ENCODE results near the gene MACROD2. TPM values are rescaled to one million over a fixed set of nuclear protein-coding genes. Genes with fewer than 3 reads are reported as not detected.
"Not testable (repeated sequence)": the region's sequence is repeated elsewhere in the genome, so short reads cannot be mapped to it uniquely, and the experiment has no call there.

The MACROD2 gene
- total RNA-seq, 4 donors from 2014 or later: 1.8 to 4.8 (median 2.9) TPM

DNA sequence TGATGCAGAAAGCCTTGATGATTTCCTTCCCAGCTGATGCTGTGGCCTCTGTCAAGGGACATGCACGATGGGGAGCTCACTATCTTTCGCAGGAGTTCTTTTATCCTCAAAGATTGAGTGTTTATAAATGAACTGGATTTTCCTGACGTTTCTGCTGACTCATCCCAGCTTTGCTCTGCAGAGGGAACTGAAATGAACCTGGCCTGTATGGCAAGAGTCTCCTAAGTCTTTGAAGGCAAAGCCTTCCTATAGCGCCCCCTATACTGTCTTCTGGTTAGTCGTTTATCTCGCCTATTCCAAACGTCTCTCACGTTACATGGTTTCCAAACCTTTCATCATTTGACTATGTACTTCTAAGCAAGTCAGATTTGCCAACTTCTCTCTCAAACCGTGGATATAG is 2012.6 kb downstream of the MACROD2 start:
- WGBS, 2 donors: 68 to 79% methylated on average over 9 of the region's 9 CpGs
- TF ChIP-seq, protein P1, sequence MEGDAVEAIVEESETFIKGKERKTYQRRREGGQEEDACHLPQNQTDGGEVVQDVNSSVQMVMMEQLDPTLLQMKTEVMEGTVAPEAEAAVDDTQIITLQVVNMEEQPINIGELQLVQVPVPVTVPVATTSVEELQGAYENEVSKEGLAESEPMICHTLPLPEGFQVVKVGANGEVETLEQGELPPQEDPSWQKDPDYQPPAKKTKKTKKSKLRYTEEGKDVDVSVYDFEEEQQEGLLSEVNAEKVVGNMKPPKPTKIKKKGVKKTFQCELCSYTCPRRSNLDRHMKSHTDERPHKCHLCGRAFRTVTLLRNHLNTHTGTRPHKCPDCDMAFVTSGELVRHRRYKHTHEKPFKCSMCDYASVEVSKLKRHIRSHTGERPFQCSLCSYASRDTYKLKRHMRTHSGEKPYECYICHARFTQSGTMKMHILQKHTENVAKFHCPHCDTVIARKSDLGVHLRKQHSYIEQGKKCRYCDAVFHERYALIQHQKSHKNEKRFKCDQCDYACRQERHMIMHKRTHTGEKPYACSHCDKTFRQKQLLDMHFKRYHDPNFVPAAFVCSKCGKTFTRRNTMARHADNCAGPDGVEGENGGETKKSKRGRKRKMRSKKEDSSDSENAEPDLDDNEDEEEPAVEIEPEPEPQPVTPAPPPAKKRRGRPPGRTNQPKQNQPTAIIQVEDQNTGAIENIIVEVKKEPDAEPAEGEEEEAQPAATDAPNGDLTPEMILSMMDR (IDR thresholded peaks at IDR 0.05): no peak
- TF ChIP-seq POLR2A (IDR thresholded peaks at IDR 0.05): no peak
- H3K4me1 ChIP-seq: no peaks in the 10 kb centered on the region
- no peak overlapping the region for H3K4me3 ChIP-seq
- intact Hi-C loops (cut with DNase I): no loop called here
- no peaks in the 10 kb centered on the region for H3K36me3 ChIP-seq
- no peak for DNase-seq
- H3K27ac ChIP-seq: no peak overlapping the region
- no peaks in the 10 kb centered on the region for H3K27me3 ChIP-seq
- no peaks in the 10 kb centered on the region for H3K9me3 ChIP-seq

GRCh38 chr20:16011056-16011455 is 2015.7 kb downstream of the MACROD2 start:
- 70 to 72% methylated on average over 6 of the region's 6 CpGs for WGBS, 2 donors

GRCh38 chr20:16011519-16011918 is 2016.2 kb downstream of the MACROD2 start:
- TF ChIP-seq, protein P1 (IDR thresholded peaks at IDR 0.05): no peak
- no peak for TF ChIP-seq POLR2A (IDR thresholded peaks at IDR 0.05)
- Histone ChIP-seq H3K4me3 (no peak overlapping the region), H3K36me3 (no peaks in the 10 kb centered on the region), H3K9me3 (no peaks in the 10 kb centered on the region), H3K27ac (no peak overlapping the region), H3K4me1 (no peaks in the 10 kb centered on the region), H3K27me3 (no peaks in the 10 kb centered on the region)
- intact Hi-C loops (cut with DNase I): no loop called here
- 93 to 95% methylated on average over 2 to 5 of the region's 5 CpGs for WGBS, 2 donors
- no peak for DNase-seq

More at GRCh38 chr20:16011056-16011455, 2015.7 kb downstream of the MACROD2 start:
- Histone ChIP-seq H3K4me3 (no peak overlapping the region), H3K9me3 (no peaks in the 10 kb centered on the region), H3K36me3 (no peaks in the 10 kb centered on the region), H3K27me3 (no peaks in the 10 kb centered on the region), H3K4me1 (no peaks in the 10 kb centered on the region), H3K27ac (no peak overlapping the region)
- TF ChIP-seq, protein P1 (IDR thresholded peaks at IDR 0.05): no peak
- TF ChIP-seq POLR2A (IDR thresholded peaks at IDR 0.05): no peak
- intact Hi-C loops (cut with DNase I): no loop called here
- no peak for DNase-seq

DNA sequence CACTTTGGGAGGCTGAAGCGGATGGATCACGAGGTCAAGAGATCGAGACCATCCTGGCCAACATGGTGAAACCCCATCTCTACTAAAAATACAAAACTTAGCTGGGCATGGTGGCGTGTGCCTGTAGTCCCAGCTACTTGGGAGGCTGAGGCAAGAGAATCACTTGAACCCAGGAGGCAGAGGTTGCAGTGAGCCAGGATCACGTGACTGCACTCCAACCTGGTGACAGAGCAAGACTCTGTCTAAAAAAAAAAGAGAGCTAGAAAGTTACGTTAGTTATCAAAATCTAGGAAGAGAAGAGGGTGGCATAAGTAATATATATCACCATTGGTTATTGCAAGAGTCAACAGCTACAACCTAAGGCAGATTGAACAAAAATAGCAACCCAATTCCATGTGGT is 2017.6 kb downstream of the MACROD2 start:
- intact Hi-C loops (cut with DNase I); DNase-seq; H3K9me3 ChIP-seq; H3K4me1 ChIP-seq; H3K36me3 ChIP-seq; H3K4me3 ChIP-seq; H3K27ac ChIP-seq; H3K27me3 ChIP-seq: not testable (repeated sequence)
- WGBS, 2 donors: 77 to 88% methylated on average over 6 of the region's 6 CpGs

DNA sequence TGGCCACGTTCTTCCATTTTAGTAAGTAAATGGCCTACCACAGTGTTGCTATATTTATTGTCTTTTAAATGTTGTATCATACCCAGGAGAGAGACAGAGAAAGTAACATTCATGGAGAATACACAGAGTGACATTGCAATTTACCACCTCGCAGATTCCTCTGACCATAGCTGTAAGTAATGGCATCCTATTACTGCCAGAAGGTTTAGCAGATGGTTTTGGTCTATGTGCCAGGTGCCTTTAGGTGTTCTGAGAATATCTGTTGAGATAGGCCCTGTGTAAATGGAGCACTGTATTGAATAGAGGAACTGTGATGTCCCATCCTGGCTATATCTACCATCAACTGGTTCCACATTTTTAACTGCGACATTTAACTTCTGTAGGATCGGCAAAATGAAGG is 2018.3 kb downstream of the MACROD2 start:
- no peaks in the 10 kb centered on the region for H3K9me3 ChIP-seq

More for the DNA sequence above, 2018.3 kb downstream of the MACROD2 start:
- H3K27ac ChIP-seq: no peak overlapping the region
- no peaks in the 10 kb centered on the region for H3K36me3 ChIP-seq
- H3K4me3 ChIP-seq: no peak overlapping the region
- no peak for DNase-seq
- WGBS, 2 donors: 90% methylated on average over 4 of the region's 4 CpGs
- no peaks in the 10 kb centered on the region for H3K4me1 ChIP-seq
- TF ChIP-seq, protein P1 (IDR thresholded peaks at IDR 0.05): no peak
- no peak for TF ChIP-seq POLR2A (IDR thresholded peaks at IDR 0.05)
- no peaks in the 10 kb centered on the region for H3K27me3 ChIP-seq
- intact Hi-C loops (cut with DNase I): no loop called here
